IgD-negative memory B cell (primary cell): ENCODE measurements around the gene DKK3. TPM values are rescaled to one million over a fixed set of nuclear protein-coding genes. Genes with fewer than 3 reads are reported as not detected.

Source experiments
- H3K27ac Mint-ChIP-seq, 3 donors: one replicate each; pipeline ENCODE4 v1.8.0; 2020 to 2022; ENCODE audit warnings: mild to moderate bottlenecking in 3 of 3, mixed read lengths in 3 of 3, moderate library complexity in 1 of 3
- H3K27me3 Mint-ChIP-seq: one replicate; pipeline ENCODE4 v1.8.0; 2021; ENCODE audit warnings: mixed read lengths
- H3K36me3 Mint-ChIP-seq: one replicate; pipeline ENCODE4 v1.8.0; 2020; ENCODE audit warnings: mild to moderate bottlenecking, mixed read lengths
- H3K4me1 Mint-ChIP-seq, 3 donors: one replicate each; pipeline ENCODE4 v1.8.0; 2020 to 2022; ENCODE audit warnings: mixed read lengths in 3 of 3, mild to moderate bottlenecking in 1 of 3
- H3K4me3 Mint-ChIP-seq, 4 donors: one replicate each; pipeline ENCODE4 v1.8.0; 2020 to 2022; ENCODE audit warnings: mild to moderate bottlenecking in 4 of 4, mixed read lengths in 4 of 4, moderate library complexity in 3 of 4
- H3K9me3 Mint-ChIP-seq, 3 donors: one replicate each; pipeline ENCODE4 v1.8.0; 2020 to 2021; ENCODE audit warnings: mixed read lengths in 3 of 3, mild to moderate bottlenecking in 1 of 3
- polyA plus RNA-seq: library from polyadenylated mRNA; unstranded; fragments of 300-500 nt; fragmentation: Illumina TruSeq; gene quantifications from one replicate; pipeline ENCODE4 v1.2.3, GENCODE V29; 2021

The DKK3 gene
- polyA plus RNA-seq, 1 donor from 2014 or later = not detected

- H3K36me3 Mint-ChIP-seq = peaks cover 8% of the 10 kb centered on the region
- H3K27ac Mint-ChIP-seq = no peak overlapping the region
Measured at GRCh38 chr11:11942668-11943067, 65.8 kb downstream of the DKK3 start.

GRCh38 chr11:11940551-11940950 is 67.9 kb downstream of the DKK3 start:
- Mint-ChIP-seq H3K4me3 (no peak overlapping the region), H3K27ac (no peak overlapping the region), H3K36me3 (peaks cover 9% of the 10 kb centered on the region)

More at GRCh38 chr11:11942668-11943067, 65.8 kb downstream of the DKK3 start:
- Mint-ChIP-seq H3K27me3 (no peaks in the 10 kb centered on the region), H3K4me1 (no peaks in the 10 kb centered on the region), H3K9me3 (no peaks in the 10 kb centered on the region), H3K4me3 (no peak overlapping the region)

GRCh38 chr11:11937957-11938356 is 70.5 kb downstream of the DKK3 start:
- Mint-ChIP-seq H3K27me3 (no peaks in the 10 kb centered on the region), H3K4me3 (no peak overlapping the region), H3K4me1 (no peaks in the 10 kb centered on the region), H3K9me3 (no peaks in the 10 kb centered on the region), H3K27ac (no peak overlapping the region), H3K36me3 (peaks cover 10% of the 10 kb centered on the region)

More at GRCh38 chr11:11940551-11940950, 67.9 kb downstream of the DKK3 start:
- H3K9me3 Mint-ChIP-seq = no peaks in the 10 kb centered on the region
- H3K27me3 Mint-ChIP-seq = no peaks in the 10 kb centered on the region
- no peaks in the 10 kb centered on the region for H3K4me1 Mint-ChIP-seq

- H3K4me3 Mint-ChIP-seq = no peak overlapping the region
Measured at GRCh38 chr11:11937433-11937832, 71.0 kb downstream of the DKK3 start.

GRCh38 chr11:11935536-11935935 is 72.9 kb downstream of the DKK3 start:
- Mint-ChIP-seq H3K36me3 (peaks cover 17% of the 10 kb centered on the region), H3K9me3 (no peaks in the 10 kb centered on the region), H3K4me3 (no peak overlapping the region), H3K27ac (no peak overlapping the region), H3K4me1 (no peaks in the 10 kb centered on the region), H3K27me3 (no peaks in the 10 kb centered on the region)

More at GRCh38 chr11:11937433-11937832, 71.0 kb downstream of the DKK3 start:
- Mint-ChIP-seq H3K9me3 (no peaks in the 10 kb centered on the region), H3K27ac (no peak overlapping the region), H3K36me3 (peaks cover 13% of the 10 kb centered on the region), H3K4me1 (no peaks in the 10 kb centered on the region), H3K27me3 (no peaks in the 10 kb centered on the region)

GRCh38 chr11:11931461-11932055 is 76.9 kb downstream of the DKK3 start:
- no peak overlapping the region for H3K27ac Mint-ChIP-seq

GRCh38 chr11:11929920-11930319 is 78.5 kb downstream of the DKK3 start:
- H3K36me3 Mint-ChIP-seq = peaks cover 25% of the 10 kb centered on the region
- no peak overlapping the region for H3K4me3 Mint-ChIP-seq
- H3K27ac Mint-ChIP-seq = no peak overlapping the region
- no peaks in the 10 kb centered on the region for H3K9me3 Mint-ChIP-seq
- no peaks in the 10 kb centered on the region for H3K27me3 Mint-ChIP-seq
- H3K4me1 Mint-ChIP-seq = peaks cover 8 to 12% (median 12%) of the 10 kb centered on the region in 3 donors

More at GRCh38 chr11:11931461-11932055, 76.9 kb downstream of the DKK3 start:
- peaks cover 20% of the 10 kb centered on the region for H3K36me3 Mint-ChIP-seq
- no peak overlapping the region for H3K4me3 Mint-ChIP-seq
- H3K9me3 Mint-ChIP-seq = no peaks in the 10 kb centered on the region
- no peaks in the 10 kb centered on the region for H3K27me3 Mint-ChIP-seq
- peaks cover 2 to 8% (median 5%) of the 10 kb centered on the region in 3 donors for H3K4me1 Mint-ChIP-seq

GRCh38 chr11:11923828-11924227 is 84.6 kb downstream of the DKK3 start:
- Mint-ChIP-seq H3K4me3 (no peak overlapping the region), H3K36me3 (peaks cover 24% of the 10 kb centered on the region), H3K4me1 (peaks cover 8 to 12% (median 12%) of the 10 kb centered on the region in 3 donors), H3K27me3 (no peaks in the 10 kb centered on the region), H3K27ac (peak overlapping the region in 1 of 3 donors; percentile 36), H3K9me3 (no peaks in the 10 kb centered on the region)

GRCh38 chr11:11916981-11917399 is 91.4 kb downstream of the DKK3 start:
- Mint-ChIP-seq H3K36me3 (peaks cover 5% of the 10 kb centered on the region), H3K4me1 (peaks cover 0 to 2% (median 0%) of the 10 kb centered on the region in 3 donors), H3K9me3 (peaks cover 0 to 1% (median 0%) of the 10 kb centered on the region in 3 donors), H3K27me3 (no peaks in the 10 kb centered on the region), H3K4me3 (no peak overlapping the region), H3K27ac (peak overlapping the region in 1 of 3 donors; percentile 93)

GRCh38 chr11:11915625-11916024 is 92.8 kb downstream of the DKK3 start:
- Mint-ChIP-seq H3K4me3 (no peak overlapping the region), H3K36me3 (peaks cover 5% of the 10 kb centered on the region), H3K4me1 (peaks cover 0 to 2% (median 0%) of the 10 kb centered on the region in 3 donors), H3K9me3 (peaks cover 0 to 1% (median 0%) of the 10 kb centered on the region in 3 donors), H3K27ac (no peak overlapping the region), H3K27me3 (no peaks in the 10 kb centered on the region)

- Mint-ChIP-seq H3K9me3 (peaks cover 0 to 1% (median 0%) of the 10 kb centered on the region in 3 donors), H3K27me3 (no peaks in the 10 kb centered on the region), H3K4me1 (no peaks in the 10 kb centered on the region), H3K27ac (no peak overlapping the region), H3K4me3 (no peak overlapping the region), H3K36me3 (peaks cover 3% of the 10 kb centered on the region)
Measured at GRCh38 chr11:11913395-11913794, 95.0 kb downstream of the DKK3 start.

Other genes starting within 250 kb of the DKK3 start
- gene USP47, start 166.7 kb downstream of the DKK3 start, polyA plus RNA-seq = 34.5 TPM
- 0.84 TPM for gene MICAL2, start 102.0 kb upstream of the DKK3 start, polyA plus RNA-seq